Neural crest cell (in vitro differentiated cells): Measurements from ENCODE around the gene PYGB. TPM values are rescaled to one million over a fixed set of nuclear protein-coding genes. Genes with fewer than 3 reads are reported as not detected.

Experiments used
- DNase-seq: peaks from one replicate; pipeline ENCODE4 v3.0.0; 2021; ENCODE audit warnings: low read depth, mixed read lengths, low spot score
- H3K27ac Mint-ChIP-seq: one replicate; pipeline ENCODE4 v1.8.0; 2021; ENCODE audit warnings: mild to moderate bottlenecking, mixed read lengths; ENCODE audit not compliant: unreplicated experiment
- H3K27me3 Mint-ChIP-seq: 2 replicates; pipeline ENCODE4 v1.8.0; 2021; ENCODE audit warnings: low read depth, mild to moderate bottlenecking, mixed read lengths
- H3K36me3 Mint-ChIP-seq: 2 replicates; pipeline ENCODE4 v1.8.0; 2021; ENCODE audit warnings: low read depth, mild to moderate bottlenecking, mixed read lengths
- H3K4me1 Mint-ChIP-seq: 2 replicates; pipeline ENCODE4 v1.8.0; 2021; ENCODE audit warnings: mixed read lengths
- H3K4me3 Mint-ChIP-seq: one replicate; pipeline ENCODE4 v1.8.0; 2021; ENCODE audit warnings: mild to moderate bottlenecking, mixed read lengths
- H3K9me3 Mint-ChIP-seq: 2 replicates; pipeline ENCODE4 v1.8.0; 2021; ENCODE audit warnings: mixed read lengths
- total RNA-seq: library from RNA; stranded (reverse); gene quantifications from 2 replicates; pipeline ENCODE4 v1.2.1, GENCODE V29; 2021
- TF ChIP-seq, protein P1 (sequence below): fragments of 200-600 bp; sonication (generic); conservative IDR thresholded peaks from 2 replicates; pipeline ENCODE4 v1.5.0; 2021; ENCODE audit warnings: antibody characterized with exemption, mild to moderate bottlenecking

The PYGB gene
- total RNA-seq, 1 donor from 2014 or later: 77.1 TPM

DNA sequence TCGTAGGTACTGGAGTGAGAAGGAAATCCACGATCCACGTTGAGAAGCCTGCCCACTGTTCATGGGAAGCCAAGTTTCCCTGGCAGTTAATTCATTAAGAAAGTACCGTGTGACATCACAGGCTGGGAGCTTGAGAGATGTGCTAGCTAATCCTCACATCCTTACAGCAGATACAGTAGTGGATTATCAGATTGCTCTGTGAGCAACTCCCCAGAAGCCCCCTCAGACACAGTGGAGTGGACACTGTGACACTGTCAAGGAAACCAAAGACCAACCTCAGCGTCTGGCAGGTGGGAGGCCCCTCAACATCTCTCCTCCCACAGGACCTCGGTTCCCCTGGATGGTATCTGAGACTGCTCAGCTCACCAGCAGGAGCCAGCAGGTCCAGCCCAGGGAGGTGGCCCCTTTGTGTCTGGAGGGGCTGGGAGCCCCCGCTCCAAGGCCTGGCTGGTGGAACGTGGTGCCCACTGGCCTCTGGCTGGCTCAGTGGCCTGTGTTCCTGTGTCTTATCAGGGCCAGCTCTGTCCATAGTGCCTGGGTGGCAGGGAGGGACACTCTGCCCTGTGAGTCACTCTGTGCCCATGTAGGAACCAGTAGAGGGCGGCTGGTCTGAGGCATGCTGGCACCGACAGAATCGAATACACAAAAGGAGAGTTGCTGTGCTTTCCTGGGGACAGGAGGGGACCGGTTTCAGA lies 7.2 kb downstream of the PYGB start:
- Mint-ChIP-seq H3K27me3 (no peaks in the 10 kb centered on the region), H3K36me3 (peaks cover 20% of the 10 kb centered on the region), H3K27ac (no peak overlapping the region), H3K4me1 (peaks cover 41% of the 10 kb centered on the region), H3K9me3 (peaks cover 2% of the 10 kb centered on the region), H3K4me3 (no peak overlapping the region)
- no peak for DNase-seq
- TF ChIP-seq, protein P1, sequence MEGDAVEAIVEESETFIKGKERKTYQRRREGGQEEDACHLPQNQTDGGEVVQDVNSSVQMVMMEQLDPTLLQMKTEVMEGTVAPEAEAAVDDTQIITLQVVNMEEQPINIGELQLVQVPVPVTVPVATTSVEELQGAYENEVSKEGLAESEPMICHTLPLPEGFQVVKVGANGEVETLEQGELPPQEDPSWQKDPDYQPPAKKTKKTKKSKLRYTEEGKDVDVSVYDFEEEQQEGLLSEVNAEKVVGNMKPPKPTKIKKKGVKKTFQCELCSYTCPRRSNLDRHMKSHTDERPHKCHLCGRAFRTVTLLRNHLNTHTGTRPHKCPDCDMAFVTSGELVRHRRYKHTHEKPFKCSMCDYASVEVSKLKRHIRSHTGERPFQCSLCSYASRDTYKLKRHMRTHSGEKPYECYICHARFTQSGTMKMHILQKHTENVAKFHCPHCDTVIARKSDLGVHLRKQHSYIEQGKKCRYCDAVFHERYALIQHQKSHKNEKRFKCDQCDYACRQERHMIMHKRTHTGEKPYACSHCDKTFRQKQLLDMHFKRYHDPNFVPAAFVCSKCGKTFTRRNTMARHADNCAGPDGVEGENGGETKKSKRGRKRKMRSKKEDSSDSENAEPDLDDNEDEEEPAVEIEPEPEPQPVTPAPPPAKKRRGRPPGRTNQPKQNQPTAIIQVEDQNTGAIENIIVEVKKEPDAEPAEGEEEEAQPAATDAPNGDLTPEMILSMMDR: no peak

DNA sequence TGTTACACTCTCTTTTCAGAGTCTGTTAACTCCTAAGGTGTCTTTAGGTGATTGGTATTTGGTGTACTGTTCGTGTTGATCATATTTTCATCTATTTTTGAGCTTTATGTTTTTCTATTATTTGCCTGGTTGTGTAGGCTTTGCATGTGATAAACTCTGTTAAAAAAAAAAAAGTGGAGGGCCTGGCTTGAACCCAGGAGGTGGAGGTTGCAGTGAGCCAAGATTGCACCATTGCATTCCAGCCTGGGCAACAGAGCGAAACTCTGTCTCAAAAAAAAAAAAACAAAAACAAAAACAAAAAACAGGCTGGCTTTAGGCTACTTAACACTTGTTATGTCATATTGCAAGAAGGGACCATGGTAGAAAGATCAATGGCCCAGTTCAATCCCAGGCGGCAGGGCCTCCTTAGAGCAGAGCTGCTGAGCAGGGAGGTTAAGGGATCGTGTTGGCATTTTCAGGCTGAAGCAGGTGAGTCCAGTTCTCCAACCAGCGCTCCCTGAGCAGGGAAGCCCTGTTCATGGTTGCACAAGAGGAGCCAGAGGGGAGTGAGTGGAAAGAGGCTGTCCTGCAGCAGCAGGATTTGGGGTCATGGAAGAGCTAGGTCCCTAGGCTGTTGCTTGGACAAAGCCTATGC lies 8.5 kb downstream of the PYGB start:
- Mint-ChIP-seq H3K36me3 (peaks cover 31% of the 10 kb centered on the region), H3K4me3 (no peak overlapping the region), H3K27ac (no peak overlapping the region), H3K27me3 (no peaks in the 10 kb centered on the region), H3K4me1 (peaks cover 29% of the 10 kb centered on the region), H3K9me3 (peaks cover 2% of the 10 kb centered on the region)
- DNase-seq: no peak
- TF ChIP-seq, protein P1: no peak

DNA sequence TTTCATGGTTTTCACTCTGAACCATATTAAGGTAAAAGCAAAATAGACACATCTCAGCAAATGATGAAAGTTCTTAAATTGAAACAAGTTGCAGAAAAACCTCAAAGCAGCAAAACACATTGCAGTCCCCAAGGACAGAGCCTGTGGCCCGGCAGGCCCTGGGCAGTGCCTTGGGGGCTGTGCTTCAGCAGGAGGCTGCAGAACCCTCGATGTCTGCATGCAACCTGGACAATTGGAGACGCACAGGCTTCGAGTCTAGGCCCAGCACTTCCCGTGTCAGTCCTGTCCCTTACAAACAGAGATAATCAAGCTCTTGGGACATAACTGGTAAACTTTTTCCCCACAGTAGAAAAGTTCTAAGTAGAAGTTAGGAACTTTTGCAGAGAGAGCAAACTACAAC lies 9.2 kb downstream of the PYGB start:
- TF ChIP-seq, protein P1: no peak
- Mint-ChIP-seq H3K4me1 (peaks cover 22% of the 10 kb centered on the region), H3K36me3 (peaks cover 39% of the 10 kb centered on the region), H3K9me3 (peaks cover 7% of the 10 kb centered on the region), H3K4me3 (no peak overlapping the region), H3K27me3 (no peaks in the 10 kb centered on the region), H3K27ac (no peak overlapping the region)
- no peak for DNase-seq

DNA sequence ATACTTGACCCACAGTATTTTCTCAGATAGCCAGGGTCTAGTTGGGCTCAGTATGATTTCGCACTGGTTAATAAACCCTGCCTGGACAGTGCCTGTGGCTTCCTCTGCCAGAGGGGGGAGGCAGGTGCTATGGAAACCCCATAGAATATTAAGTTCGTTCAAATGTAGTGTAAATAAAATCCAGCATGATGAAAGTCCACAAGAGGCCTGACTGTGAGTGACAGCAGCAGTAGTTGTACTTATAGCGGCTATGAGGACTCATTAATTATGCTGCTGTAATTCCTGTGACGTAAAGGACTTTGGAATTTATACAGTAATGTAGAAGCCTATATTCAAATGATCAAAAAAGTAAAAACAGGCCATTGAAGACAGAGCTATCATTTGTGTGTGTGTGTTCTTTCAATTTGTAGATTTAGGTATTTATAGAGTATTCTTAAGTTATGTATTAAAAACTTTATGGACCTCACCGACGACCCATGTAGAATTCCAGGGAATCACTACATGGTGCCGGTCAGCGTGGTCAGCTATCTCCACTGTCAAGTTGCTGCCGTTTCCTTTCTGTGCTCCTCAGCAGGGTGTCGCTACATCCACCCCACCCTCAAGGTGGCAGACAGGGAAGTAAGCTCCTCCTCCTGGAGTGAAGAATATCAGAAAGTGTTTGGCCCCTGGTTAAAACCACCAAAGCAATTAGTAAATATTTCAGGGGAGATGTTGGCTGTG lies 10.0 kb downstream of the PYGB start:
- Mint-ChIP-seq H3K9me3 (peaks cover 7% of the 10 kb centered on the region), H3K4me1 (peaks cover 14% of the 10 kb centered on the region), H3K27me3 (no peaks in the 10 kb centered on the region), H3K27ac (no peak overlapping the region), H3K36me3 (peaks cover 45% of the 10 kb centered on the region), H3K4me3 (no peak overlapping the region)
- TF ChIP-seq, protein P1: no peak
- no peak for DNase-seq

DNA sequence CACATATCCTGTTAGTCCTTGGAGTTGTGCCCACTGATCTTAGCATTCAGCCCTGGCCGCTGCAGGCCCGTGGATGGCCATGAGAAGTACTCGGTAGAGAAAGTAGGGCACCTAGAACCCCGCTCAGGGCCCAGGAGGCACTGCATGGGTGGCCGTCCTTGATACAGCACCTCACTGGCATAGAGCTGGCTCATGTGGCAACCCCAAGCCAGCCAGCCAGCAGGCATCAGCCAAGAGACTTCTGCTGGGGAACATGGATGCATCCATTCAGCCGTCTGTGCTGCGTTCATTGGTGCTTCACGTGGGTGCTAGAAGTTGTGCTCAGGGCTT lies 10.6 kb downstream of the PYGB start:
- H3K27me3 Mint-ChIP-seq: no peaks in the 10 kb centered on the region
- peaks cover 11% of the 10 kb centered on the region for H3K9me3 Mint-ChIP-seq
- H3K27ac Mint-ChIP-seq: no peak overlapping the region
- H3K36me3 Mint-ChIP-seq: peaks cover 50% of the 10 kb centered on the region
- TF ChIP-seq, protein P1: no peak
- H3K4me3 Mint-ChIP-seq: no peak overlapping the region
- H3K4me1 Mint-ChIP-seq: peaks cover 11% of the 10 kb centered on the region
- no peak for DNase-seq
